RWPE2 (cell line): Measurements from ENCODE around the gene POLD4.

ENCODE experiments used
- ATAC-seq: fragments of 200-7000 bp; cut with Tn5 transposase; 3 replicates; pipeline ENCODE4 v1.9.1; 2021; ENCODE audit warnings: low read depth
- DNase-seq: peaks from one replicate; pipeline ENCODE4 v3.0.0-alpha.2; 2020; ENCODE audit warnings: low spot score
- H3K27ac ChIP-seq: fragments of 450-650 bp; 2 replicates; pipeline ENCODE4 v1.5.1; 2017; ENCODE audit warnings: mild to moderate bottlenecking; ENCODE audit not compliant: poor library complexity, severe bottlenecking
- H3K27me3 ChIP-seq: fragments of 250-450 bp; sonication (Bioruptor Pico); 2 replicates; pipeline ENCODE4 v1.5.1; 2021; ENCODE audit warnings: mild to moderate bottlenecking, moderate library complexity; ENCODE audit not compliant: insufficient read depth, poor library complexity, severe bottlenecking
- H3K36me3 ChIP-seq: fragments of 250-450 bp; sonication (Bioruptor Pico); 2 replicates; pipeline ENCODE4 v1.5.1; 2020; ENCODE audit warnings: low read depth, mild to moderate bottlenecking, moderate library complexity
- H3K4me1 ChIP-seq: fragments of 250-450 bp; sonication (Bioruptor Pico); 2 replicates; pipeline ENCODE4 v1.5.1; 2021; ENCODE audit warnings: mild to moderate bottlenecking, moderate library complexity; ENCODE audit not compliant: insufficient read depth, poor library complexity, severe bottlenecking
- H3K4me3 ChIP-seq: fragments of 250-450 bp; sonication (Bioruptor Pico); 2 replicates; pipeline ENCODE4 v1.5.1; 2021; ENCODE audit warnings: mild to moderate bottlenecking, moderate library complexity; ENCODE audit not compliant: severe bottlenecking
- H3K9me3 ChIP-seq: fragments of 250-450 bp; sonication (Bioruptor Pico); 2 replicates; pipeline ENCODE4 v1.5.1; 2021; ENCODE audit warnings: mild to moderate bottlenecking, moderate library complexity; ENCODE audit not compliant: severe bottlenecking
- TF ChIP-seq, protein P1 (sequence below): fragments of 450-650 bp; IDR thresholded peaks from one replicate; pipeline ENCODE4 v1.5.1; 2017; ENCODE audit warnings: mild to moderate bottlenecking, moderate library complexity; ENCODE audit not compliant: poor library complexity, severe bottlenecking

The POLD4 gene

DNA sequence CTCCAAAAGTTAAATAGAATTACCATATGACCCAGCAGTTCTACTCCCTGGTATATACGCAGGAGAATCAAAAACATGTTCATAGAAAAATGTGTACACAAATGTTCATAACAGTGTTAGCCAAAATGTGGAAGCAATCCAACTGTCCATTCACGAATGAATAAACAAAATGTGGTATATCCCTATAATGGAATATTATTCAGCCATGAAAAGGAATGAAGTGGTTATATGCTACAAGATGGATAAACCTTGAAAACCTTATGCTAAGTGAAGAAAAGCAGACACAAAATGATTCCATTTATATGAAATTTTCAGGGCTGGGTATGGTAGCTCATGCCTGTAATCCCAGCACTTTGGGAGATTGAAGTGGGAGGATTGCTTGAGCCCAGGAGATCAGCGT is 16.1 kb downstream of the POLD4 start:
- no peak overlapping the region for H3K27ac ChIP-seq
- ATAC-seq, result no peak
- no peak for DNase-seq
- TF ChIP-seq, protein P1, sequence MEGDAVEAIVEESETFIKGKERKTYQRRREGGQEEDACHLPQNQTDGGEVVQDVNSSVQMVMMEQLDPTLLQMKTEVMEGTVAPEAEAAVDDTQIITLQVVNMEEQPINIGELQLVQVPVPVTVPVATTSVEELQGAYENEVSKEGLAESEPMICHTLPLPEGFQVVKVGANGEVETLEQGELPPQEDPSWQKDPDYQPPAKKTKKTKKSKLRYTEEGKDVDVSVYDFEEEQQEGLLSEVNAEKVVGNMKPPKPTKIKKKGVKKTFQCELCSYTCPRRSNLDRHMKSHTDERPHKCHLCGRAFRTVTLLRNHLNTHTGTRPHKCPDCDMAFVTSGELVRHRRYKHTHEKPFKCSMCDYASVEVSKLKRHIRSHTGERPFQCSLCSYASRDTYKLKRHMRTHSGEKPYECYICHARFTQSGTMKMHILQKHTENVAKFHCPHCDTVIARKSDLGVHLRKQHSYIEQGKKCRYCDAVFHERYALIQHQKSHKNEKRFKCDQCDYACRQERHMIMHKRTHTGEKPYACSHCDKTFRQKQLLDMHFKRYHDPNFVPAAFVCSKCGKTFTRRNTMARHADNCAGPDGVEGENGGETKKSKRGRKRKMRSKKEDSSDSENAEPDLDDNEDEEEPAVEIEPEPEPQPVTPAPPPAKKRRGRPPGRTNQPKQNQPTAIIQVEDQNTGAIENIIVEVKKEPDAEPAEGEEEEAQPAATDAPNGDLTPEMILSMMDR, result no peak
- H3K27me3 ChIP-seq, result no peaks in the 10 kb centered on the region
- no peaks in the 10 kb centered on the region for H3K36me3 ChIP-seq
- H3K4me1 ChIP-seq, result no peaks in the 10 kb centered on the region
- H3K9me3 ChIP-seq, result no peaks in the 10 kb centered on the region
- H3K4me3 ChIP-seq, result no peak overlapping the region

DNA sequence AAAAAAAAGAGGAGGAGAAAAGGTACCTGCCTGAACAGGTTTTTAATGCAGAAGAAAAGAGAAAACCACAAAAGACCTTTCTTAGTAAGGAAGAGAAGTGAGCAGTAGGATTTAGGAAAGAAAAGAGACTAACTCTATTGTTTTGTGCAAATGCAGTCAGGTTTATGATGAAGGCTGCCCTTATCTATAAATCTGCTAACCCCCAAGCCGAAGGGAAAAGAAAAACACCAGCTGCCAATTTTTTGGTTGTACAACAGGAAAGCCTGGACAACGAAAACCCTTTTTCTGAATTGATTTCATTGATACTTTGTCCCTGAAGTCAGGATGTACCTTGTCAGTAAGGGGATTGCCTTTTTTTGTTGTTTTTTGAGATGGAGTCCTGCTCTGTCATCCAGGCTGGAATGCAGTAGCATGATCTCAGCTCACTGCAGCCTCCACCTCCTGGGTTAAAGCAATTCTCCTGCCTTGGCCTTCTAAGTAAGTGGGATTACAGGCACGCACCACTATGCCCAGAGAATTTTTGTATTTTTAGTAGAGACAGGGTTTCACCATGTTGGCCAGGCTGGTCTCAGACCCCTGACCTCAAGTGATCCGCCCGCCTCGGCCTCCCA is 21.2 kb downstream of the POLD4 start:
- Histone ChIP-seq H3K27ac (no peak overlapping the region), H3K9me3 (no peaks in the 10 kb centered on the region), H3K36me3 (no peaks in the 10 kb centered on the region), H3K4me3 (no peak overlapping the region), H3K27me3 (no peaks in the 10 kb centered on the region), H3K4me1 (no peaks in the 10 kb centered on the region)
- TF ChIP-seq, protein P1, result no peak
- ATAC-seq (no peak), DNase-seq (no peak)

DNA sequence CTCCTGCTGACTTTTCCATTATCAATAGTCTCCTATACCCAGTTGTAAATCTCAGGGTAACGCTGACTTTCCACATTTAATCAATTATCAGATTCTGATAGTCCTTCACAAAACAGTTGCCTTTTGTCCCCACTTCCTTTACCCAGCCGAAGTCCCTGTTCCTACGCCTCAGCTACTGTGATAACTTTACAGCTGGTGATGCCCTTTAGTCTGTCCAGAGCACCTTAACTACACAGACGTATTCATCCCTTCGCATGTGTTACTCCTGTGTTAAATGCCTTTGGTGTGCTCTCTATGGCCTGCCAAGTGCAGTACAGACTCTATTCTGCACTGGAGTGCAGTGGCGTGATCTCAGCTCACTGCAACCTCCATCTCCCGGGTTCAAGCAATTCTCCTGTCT is 29.8 kb downstream of the POLD4 start:
- TF ChIP-seq, protein P1, result no peak
- Histone ChIP-seq H3K9me3 (no peaks in the 10 kb centered on the region), H3K27ac (no peak overlapping the region), H3K36me3 (peaks cover 4% of the 10 kb centered on the region; the same call in 1 of the 2 replicates), H3K4me1 (no peaks in the 10 kb centered on the region), H3K4me3 (no peak overlapping the region), H3K27me3 (no peaks in the 10 kb centered on the region)
- no peak for DNase-seq
- ATAC-seq, result no peak

DNA sequence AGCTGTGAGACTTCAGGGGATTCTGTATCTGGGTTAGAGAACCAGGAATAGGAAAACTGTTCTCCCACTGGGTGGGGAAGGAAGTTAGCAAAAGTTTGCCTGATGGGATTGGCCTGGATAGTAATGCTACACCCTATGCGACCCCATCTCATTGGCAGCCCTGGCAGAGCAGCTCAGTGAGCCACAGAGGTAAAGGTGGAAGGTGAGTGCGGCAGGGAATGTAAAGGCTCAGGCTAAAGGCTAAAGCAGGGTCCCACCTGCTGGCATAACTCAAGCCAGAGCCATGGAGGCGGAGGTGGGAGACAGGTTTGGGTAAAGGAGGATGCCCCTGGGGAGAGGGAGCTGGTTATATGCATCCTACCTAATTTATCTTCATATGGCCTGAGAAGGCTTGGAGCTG is 31.3 kb downstream of the POLD4 start:
- Histone ChIP-seq H3K27ac (no peak overlapping the region), H3K4me1 (no peaks in the 10 kb centered on the region), H3K36me3 (peaks cover 4% of the 10 kb centered on the region; the same call in 1 of the 2 replicates), H3K27me3 (no peaks in the 10 kb centered on the region), H3K4me3 (no peak overlapping the region), H3K9me3 (no peaks in the 10 kb centered on the region)
- DNase-seq (no peak), ATAC-seq (no peak)
- TF ChIP-seq, protein P1, result no peak

DNA sequence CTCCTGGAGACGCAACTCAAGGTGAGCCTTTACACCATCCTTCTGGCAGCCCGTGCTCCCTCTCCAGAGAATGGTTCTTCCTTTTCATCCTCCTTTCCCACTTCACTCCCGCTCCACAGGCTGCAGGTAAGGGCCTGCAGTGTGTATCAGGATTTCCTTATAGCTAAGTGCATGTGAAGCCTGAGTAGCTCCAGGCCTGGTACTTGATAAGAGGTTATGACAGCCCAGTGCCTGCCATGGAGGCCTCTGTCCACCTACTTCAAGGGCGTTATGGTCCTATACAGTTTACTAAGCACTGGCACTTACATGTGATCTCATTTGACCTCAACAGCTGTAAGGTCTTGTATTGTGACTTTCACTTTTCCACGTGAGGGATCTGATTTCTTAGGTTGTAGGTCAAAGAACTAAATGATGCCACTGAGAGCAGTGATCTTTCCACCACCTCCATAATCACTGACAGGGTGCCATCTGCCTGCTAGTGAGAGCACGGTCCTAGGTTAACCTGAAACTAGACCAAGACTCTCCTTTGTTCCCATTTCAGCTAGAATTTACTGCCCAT is 32.0 kb downstream of the POLD4 start:
- H3K9me3 ChIP-seq, result no peaks in the 10 kb centered on the region
- ATAC-seq (no peak), DNase-seq (no peak)
- H3K27me3 ChIP-seq, result no peaks in the 10 kb centered on the region
- no peak overlapping the region for H3K4me3 ChIP-seq
- no peak overlapping the region for H3K27ac ChIP-seq
- H3K36me3 ChIP-seq, result peaks cover 2% of the 10 kb centered on the region; the same call in 1 of the 2 replicates
- TF ChIP-seq, protein P1, result no peak
- H3K4me1 ChIP-seq, result peaks cover 2% of the 10 kb centered on the region
